ENCODE data around the gene SUPT4H1. TPM values are rescaled to one million over a fixed set of nuclear protein-coding genes. Genes with fewer than 3 reads are reported as not detected.

SUPT4H1 gene
- total RNA-seq, 1 experiment from 2014 or later = 109 TPM

DNA sequence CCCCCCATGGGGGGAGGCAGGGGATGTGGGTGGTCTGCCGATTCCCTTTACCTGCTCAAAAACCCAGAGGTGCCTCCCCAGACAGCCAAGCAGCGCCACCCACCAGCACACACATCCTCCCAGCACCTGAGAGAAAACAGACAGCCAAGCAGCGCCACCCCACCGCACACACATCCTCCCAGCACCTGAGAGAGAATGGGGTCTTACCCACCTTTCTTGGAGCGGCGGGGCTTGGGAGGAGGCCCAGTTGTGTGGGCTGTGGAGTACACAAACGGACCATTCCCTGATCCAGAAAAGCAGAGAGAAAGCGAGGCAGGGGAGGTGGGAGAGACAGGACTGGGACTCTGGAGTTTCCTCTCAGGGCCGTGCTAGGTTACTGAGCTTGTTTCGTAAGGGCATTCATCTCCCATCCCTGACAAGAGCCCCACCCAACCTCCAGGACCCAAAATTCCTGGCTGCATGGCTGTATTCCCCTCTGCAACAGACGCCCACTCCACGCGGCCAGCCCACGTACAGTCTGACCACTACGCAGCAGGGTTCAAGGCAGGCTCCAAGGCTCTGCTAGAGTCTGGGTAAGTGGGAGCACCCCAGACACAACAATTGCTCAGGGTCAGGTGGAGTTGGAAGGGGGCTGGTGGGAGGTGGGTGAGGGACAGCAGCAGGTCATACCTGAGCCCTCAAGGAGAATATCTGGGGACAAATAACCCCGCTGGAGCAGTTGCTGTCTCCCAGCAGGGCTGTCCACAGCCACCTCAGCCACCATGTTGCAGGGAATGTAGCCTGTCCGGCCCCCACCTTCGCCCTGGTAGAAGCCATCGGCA, 45.7 kb downstream of the SUPT4H1 start:
- Histone ChIP-seq H3T11ph (ENCODE audit: low read length) (no peak overlapping the region), H3K79me2 (ENCODE audit: insufficient read depth, low read length) (no peaks in the 10 kb centered on the region), H3K4me1 (ENCODE audit: insufficient read depth, low read length) (no peaks in the 10 kb centered on the region), H2BK5ac (ENCODE audit: insufficient read length, low read length) (no peak overlapping the region), H3K23me2 (ENCODE audit: insufficient read length, low read depth, low read length, poor library complexity, severe bottlenecking) (no peaks in the 10 kb centered on the region), H3K9ac (ENCODE audit: extremely low read depth, insufficient read length, low read length) (no peak overlapping the region), H3K4ac (ENCODE audit: low read depth, low read length) (no peak overlapping the region), H2BK20ac (ENCODE audit: low read depth, low read length, poor library complexity, severe bottlenecking) (no peak overlapping the region), H2BK12ac (ENCODE audit: insufficient read length, low read depth, low read length) (no peak overlapping the region), H3K79me1 (ENCODE audit: insufficient read depth, low read depth, low read length, poor library complexity, severe bottlenecking) (no peaks in the 10 kb centered on the region), H3K56ac (ENCODE audit: insufficient read length, low read depth, low read length) (no peak overlapping the region), H4K8ac (replicated peaks; ENCODE audit: insufficient read length, low read depth, low read length) (no peak overlapping the region), H2BK15ac (ENCODE audit: low read depth, low read length) (no peak overlapping the region), H2AK5ac (ENCODE audit: insufficient read length, low read length) (no peak overlapping the region), H3K18ac (ENCODE audit: insufficient read length, low read depth, low read length) (no peak overlapping the region), H3K27me3 (ENCODE audit: insufficient read depth, low read length) (no peaks in the 10 kb centered on the region), H4K5ac (ENCODE audit: insufficient read length, low read depth, low read length) (no peak overlapping the region), H4K91ac (ENCODE audit: insufficient read length, low read depth, low read length) (no peak overlapping the region), H3K27ac (ENCODE audit: insufficient read length, low read depth, low read length) (no peak overlapping the region), H3K4me2 (ENCODE audit: insufficient read depth, insufficient read length, low read length) (no peak overlapping the region), H2AFZ (ENCODE audit: low read length) (no peak overlapping the region), H3K14ac (ENCODE audit: insufficient read depth, low read length) (no peak overlapping the region; the same call in 1 of the 2 replicates), H3K9me3 (ENCODE audit: control insufficient read depth, low read depth, low read length) (no peaks in the 10 kb centered on the region), H4K20me1 (ENCODE audit: control insufficient read depth, insufficient read depth, insufficient read length) (no peaks in the 10 kb centered on the region), H3K23ac (ENCODE audit: insufficient read length, low read depth, low read length) (no peak overlapping the region), H2BK120ac (ENCODE audit: low read depth, low read length, poor library complexity, severe bottlenecking) (no peak overlapping the region)
- Mint-ChIP-seq H3K4me1 (peaks cover 5 to 33% of the 10 kb centered on the region in 2 experiments), H3K36me3 (ENCODE audit: insufficient read depth in 1 of 3, low read depth in 3 of 3) (no peaks in the 10 kb centered on the region), H3K27me3 (ENCODE audit: low read depth) (peaks cover 2% of the 10 kb centered on the region; the same call in 1 of the 2 replicates), H3K4me3 (no peak overlapping the region), H3K9me3 (no peaks in the 10 kb centered on the region), H3K27ac (peak overlapping the region in 1 of 3 experiments; percentile 66; a peak in 2 of 7 replicates)
- peak; percentile 39 for DNase-seq
- no CpG with 5 or more reads among the region's 19 CpGs for WGBS (ENCODE audit: extremely low coverage, insufficient read length, low lambda C conversion rate)
- TF ChIP-seq, protein P1, sequence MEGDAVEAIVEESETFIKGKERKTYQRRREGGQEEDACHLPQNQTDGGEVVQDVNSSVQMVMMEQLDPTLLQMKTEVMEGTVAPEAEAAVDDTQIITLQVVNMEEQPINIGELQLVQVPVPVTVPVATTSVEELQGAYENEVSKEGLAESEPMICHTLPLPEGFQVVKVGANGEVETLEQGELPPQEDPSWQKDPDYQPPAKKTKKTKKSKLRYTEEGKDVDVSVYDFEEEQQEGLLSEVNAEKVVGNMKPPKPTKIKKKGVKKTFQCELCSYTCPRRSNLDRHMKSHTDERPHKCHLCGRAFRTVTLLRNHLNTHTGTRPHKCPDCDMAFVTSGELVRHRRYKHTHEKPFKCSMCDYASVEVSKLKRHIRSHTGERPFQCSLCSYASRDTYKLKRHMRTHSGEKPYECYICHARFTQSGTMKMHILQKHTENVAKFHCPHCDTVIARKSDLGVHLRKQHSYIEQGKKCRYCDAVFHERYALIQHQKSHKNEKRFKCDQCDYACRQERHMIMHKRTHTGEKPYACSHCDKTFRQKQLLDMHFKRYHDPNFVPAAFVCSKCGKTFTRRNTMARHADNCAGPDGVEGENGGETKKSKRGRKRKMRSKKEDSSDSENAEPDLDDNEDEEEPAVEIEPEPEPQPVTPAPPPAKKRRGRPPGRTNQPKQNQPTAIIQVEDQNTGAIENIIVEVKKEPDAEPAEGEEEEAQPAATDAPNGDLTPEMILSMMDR (conservative IDR thresholded peaks at IDR 0.05) = no peak

Data from H9 (cell line).